NCI-H1417 (cell line): ENCODE data around the gene CCDC192.
A peak's percentile ranks its signal among the peaks of the same experiment; 100 is the strongest.

Experiments
- DNase-seq, 3 experiments: peaks; one replicate each; lab custom pipeline; 2025; lab: John Stamatoyannopoulos, UW

Gene CCDC192

DNA sequence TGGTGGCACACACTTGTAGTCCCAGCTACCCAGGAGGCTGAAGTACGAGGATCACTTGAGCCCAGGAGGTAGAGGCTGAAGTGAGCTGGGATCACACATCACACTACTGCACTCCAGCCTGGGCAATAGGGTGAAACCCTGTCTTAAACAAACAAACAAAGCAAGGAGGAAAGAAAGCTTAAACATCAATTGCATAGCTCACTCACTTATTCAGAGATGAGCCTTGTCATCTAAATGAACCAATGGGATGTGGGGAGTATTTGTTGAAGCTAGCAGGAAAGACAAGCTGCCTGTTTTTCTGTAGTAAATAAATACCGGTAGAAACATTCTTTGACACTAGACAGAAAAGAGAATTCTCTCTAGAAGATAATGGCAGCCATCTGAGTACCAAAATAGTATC lies 219.4 kb downstream of the CCDC192 start:
- DNase-seq, result no peak

DNA sequence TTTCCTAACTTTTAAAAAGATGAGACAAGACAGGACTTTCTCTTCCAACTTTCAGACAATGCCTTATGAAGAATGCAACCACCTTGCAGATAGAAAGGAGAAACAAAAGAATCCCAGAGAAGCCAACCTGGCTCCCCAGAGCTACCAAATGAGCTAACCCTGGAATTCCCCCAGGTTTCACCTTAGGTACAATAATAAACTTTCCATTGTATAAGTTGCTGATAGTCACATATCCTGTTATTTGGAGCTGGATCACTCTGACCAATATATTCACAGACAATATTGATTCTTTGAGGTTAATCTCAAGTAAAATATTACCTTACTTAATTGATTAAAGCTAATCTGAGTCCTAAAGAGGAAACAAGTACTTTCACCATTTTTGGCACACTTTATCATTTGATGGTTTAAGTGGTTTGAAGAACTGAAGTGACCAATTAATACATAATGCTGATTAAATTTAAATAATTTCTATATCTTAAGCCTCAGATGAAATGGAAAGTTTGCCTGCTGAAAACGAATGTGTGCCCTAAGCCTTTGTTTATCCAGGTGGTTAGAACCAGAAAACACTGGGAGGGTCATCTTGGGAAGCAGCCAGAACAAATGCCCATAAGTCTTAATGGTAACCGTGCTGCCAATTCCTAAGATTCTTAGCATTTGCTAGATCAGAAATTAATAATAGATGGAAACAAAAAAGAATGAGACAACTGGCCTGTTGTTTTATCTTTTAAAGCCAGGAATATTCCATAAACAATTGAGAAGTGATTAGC lies 220.8 kb downstream of the CCDC192 start:
- DNase-seq, result peak in 1 of 3 experiments; percentile 18

DNA sequence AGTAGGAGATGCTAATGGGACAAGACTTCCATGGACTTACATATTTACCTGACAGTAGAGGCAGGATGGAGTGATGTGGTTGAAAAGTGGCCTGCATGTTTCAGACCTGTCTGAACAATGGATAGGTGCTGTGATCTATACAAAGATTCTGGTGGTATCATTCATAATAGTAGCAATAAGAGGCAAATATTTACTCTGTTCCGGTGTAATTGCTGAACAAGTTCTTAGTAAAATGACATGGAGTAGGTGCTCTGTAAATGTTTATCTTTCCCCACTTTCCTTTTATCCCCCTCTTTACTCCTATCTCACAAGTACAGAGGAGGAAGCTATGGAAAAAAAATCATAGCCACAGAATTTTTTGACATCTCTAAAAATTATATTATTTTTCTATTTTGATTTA lies 221.4 kb downstream of the CCDC192 start:
- DNase-seq, result peak; percentile 8 to 59 (median 34)

DNA sequence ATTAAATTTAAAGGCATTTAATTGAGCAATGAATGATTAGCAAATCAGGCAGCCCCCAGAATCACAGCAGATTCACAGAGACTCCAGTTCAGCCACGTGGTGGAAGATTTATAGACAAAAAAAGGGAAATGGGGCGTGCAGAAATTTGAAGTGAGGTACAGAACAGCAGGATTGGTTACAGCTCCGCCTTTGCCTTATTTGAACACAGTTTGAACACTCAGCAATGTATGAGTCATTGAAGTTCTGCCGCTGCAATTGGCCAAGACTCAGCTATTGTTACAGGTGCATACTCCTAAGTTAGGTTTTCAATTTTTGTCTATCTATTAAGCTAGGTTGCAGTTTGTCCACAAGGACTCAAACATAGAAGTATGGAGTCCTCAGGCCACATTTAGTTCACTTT lies 222.7 kb downstream of the CCDC192 start:
- peak in 2 of 3 experiments; percentile 24 to 44 for DNase-seq

DNA sequence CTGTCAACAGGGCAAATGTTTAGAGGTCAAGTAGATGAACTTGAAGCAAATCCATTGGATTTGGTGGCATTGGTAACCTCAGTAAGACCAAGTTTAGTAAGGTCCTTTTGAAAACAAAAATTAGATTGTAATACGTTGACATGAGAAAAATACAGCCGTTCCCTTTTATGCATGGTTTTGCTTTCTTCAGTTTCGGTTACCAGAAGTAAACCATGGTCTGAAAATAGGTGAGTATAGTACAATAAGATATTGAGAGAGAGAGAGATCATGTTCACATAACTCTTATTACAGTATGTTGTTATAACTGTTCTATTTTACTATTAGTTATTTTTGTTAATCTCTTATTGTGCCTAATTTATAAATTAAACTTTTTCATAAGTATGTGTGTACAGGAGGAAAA lies 223.8 kb downstream of the CCDC192 start:
- no peak for DNase-seq

DNA sequence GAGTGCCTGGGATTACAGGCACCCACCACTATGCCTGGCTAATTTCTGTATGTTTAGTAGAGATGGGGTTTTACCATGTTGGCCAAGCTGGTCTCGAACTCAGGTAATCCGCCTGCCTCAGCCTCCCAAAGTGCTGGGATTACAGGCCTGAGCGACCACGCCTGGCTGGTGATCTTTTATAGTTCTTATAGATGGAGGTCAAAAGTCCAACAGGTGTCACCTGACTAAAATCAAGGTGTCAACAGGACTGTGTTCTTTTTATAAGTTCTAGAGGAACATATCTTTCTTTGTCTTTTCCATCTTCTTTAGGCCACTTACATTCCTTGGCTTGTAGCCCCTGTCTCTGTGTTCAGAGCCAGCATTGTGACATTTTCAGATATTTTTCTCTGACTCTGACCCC lies 224.9 kb downstream of the CCDC192 start:
- DNase-seq, result no peak

DNA sequence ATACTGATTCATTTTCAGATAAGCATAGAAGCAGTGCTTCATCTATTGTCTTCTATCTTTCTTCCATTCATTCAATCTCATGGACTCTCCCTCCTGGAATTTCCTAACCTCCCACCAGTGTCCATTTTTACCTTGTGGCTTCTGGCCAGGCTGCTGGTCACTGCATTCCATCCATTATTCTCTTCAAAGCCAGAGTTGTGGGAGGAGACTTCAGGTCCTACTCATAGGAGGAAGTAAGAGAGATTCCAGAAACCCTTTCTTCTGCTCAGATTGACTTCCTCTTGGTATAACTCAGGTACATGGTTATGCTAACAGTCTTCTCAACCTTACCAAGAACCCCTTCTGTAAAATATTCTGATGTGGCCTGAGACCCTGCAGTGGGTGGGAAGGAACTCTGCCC lies 227.1 kb downstream of the CCDC192 start:
- no peak for DNase-seq

DNA sequence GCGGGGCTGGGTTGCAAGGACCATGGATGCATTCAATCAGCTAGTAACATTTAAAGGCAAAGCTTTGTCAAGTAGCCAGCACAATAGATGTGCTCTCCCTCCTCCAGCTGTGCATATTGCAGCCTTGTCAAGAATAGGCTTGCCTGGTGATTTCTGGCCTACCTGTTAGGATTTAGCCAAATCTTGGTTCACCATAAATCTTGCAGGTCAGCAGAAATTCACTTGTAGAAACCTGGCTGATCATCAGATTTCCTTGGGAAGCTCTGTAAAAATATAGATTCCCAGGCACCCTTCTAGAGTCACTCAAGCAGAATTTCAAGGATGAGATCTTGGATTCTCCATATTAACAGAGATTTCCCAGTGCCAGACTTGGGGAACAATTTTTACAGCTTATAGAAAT lies 228.2 kb downstream of the CCDC192 start:
- DNase-seq, result no peak

DNA sequence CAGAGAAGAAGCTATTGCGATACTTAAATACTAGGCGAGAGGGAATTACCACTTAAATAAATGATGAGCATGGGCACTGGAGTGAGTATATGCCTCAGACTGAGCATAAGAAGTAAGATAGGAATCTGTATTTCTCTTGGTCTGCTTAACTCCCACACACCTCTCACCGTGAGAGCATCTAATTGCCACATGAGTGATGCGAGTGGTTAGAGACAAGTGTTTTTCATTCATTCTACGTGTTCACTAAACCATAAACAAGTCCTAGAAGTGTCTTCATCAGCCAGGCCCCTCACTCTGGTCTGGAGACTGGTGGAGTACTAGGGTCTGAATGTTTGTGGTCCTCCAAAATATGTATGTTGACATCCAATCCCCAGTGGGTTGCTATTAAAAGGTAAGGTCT lies 230.2 kb downstream of the CCDC192 start:
- DNase-seq, result no peak

DNA sequence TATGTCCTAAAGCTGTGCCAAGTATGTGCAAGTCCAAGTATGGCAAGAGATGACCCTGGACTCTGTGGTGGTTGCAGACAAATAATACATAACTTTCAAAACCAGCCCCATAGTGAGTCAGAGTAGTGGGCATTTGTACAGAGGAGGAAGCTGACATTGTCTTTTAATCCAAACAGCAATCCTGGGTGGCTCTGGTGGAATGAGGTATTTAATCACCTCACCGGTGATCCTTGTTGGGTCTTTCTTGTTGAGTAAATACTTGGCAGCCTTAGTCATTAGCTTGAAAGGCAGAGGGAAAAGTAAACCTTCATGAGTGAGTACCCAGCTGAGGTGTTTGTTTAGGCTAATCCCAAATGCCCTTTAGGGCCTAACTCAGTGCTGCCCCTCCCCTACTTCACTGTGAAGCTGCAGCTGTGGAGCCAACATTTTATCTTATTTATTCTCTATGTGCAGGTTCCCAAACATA lies 231.6 kb downstream of the CCDC192 start:
- peak; percentile 47 to 89 (median 80) for DNase-seq

DNA sequence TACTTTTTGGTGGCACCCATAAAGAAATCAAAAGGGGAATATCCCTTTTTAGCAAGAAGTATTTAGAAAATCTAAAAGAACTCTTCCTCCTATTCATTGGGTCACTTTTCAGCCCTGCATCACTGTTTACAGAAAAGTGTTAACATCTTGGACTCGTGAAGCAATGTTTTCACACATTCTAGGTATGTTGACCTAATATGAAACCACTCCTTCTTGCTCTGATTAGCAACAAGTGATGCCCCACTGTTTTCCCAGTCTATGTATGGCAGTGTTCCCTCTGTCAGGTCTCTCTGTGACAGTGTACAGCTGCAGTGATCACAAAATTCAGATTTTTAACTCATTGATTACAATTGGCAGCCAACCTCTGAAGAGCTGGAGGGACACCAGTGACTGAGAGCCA lies 232.2 kb downstream of the CCDC192 start:
- peak in 1 of 3 experiments; percentile 39 for DNase-seq

DNA sequence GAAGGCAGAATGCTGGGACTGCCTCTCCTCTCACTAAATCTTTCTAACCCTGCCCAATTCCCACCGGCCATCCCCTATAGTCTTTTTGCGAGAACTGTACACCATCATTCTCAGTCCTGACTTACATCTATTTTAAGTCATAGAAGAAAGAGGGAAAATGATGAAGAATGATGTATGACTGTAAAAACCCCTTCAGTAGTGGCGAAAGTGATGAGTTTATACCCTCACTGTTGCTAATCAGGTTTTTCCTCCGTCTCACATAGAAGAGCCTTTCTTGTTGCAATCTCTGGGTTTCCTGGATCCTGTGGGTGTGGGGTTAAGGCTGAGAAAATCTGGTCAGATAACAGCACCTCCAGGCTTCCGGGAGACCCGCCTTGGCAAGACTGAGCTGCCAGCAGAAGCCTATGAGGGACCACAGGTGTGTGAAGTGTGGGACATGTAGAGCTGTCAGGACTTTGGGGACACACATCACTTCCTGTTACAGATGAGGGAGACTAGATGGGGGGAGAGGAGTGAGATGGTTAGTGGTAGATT lies 233.3 kb downstream of the CCDC192 start:
- no peak for DNase-seq

DNA sequence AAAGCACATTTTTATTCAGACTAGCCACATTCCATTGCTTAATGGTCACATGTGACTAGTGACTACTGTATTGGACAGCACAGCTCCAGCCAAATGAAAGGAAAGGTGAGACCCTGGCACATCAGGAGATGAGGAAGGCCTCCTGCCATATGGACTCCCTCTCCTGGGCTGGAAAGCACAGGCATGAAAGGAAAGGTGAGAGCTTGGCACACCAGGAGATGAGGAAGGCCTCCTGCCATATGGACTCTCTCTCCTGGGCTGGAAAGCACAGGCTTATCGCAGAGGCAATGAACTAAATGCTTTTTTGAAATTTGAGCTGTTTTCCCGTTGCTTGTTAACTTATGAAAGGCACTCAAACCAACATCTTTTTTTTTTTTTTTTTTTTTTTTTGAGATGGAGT lies 235.6 kb downstream of the CCDC192 start:
- DNase-seq, result no peak

DNA sequence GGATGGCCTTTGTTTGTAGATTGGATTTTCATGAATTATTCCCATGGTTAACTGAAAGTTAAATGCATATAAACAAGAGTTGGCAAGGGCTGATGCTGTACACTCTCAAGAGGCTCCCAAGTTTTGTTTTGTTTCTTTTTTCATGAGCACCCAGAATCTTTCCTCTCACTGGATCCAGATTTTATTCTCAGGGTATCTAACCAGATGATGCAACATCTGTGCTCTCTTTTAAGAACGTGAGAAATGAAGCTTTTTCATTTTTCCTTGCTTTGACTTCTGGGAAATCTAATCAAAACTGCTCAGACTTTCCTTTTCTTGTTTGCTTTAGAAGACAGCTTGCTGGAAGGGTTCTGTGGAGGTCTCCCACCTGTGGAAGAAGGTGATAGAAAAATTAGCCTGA lies 237.7 kb downstream of the CCDC192 start:
- no peak for DNase-seq

DNA sequence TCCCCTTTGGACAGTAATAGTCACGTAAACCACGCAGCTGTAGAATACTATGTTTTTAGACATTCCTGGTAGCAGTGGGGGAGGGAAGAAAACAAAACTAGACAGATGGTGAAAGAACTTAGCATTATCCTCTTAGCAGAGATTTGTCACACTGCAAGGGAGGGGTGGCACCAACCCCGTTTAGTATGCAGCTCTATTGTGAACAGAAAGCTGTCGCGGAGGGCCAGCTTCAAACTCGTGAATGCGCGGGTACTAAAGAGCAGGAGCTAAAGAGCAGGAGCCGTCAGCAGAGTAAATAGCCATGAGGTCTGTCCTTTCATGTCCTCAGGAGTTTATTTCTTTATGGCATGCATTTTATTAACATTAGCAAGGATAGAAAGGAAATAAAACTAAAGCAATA lies 238.5 kb downstream of the CCDC192 start:
- peak in 2 of 3 experiments; percentile 13 to 51 for DNase-seq

DNA sequence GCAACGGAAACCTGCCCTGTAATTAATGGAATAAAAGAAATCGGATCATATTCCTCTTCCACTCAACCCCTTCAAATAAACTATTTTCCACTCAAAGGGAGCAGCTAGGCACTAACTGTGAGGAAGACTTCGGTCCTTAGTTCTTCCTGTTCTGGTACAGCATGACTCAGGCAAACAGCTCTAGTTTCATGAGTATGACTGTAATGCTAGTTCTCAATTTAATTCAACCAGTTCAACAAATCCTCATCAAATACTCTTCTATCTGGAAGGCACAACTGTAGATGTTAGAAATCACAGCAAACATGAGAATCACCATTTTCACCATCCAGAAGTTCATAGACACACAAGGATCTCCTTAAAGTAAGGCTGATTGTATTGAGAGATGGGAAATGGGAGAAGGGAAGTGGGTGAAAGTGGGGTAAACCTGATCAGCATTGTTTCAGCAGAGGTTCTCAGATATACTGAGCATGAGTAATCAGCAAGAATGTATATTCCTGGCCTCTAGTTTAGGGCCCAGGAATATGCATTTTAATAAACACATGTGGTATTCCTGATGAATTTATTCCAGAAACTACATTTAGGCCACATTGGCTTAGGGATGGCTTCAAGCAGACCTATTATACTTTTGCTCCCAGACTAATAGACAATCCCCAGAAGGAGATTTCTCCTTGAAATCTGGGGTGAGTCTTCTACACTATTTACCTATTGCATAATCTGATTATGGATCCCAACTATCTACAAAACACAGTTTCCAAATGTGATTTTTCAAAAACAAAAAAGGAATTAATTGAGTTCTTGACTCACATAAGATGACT lies 239.3 kb downstream of the CCDC192 start:
- DNase-seq, result peak in 2 of 3 experiments; percentile 7 to 58

DNA sequence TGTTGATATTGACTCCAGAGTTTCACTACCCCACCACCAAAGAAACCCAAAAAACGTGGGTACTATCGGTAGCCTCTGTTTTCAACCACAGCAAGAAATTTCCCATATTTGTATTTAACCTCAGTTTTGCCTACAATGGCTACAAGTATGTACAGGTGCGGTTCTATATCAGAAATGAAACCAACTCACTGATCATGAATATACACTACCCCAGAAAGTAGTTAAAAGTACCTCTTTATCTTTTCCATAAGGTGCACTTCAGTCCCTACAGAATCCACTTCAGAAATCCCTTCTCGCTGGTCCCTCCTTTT lies 239.8 kb downstream of the CCDC192 start:
- no peak for DNase-seq

DNA sequence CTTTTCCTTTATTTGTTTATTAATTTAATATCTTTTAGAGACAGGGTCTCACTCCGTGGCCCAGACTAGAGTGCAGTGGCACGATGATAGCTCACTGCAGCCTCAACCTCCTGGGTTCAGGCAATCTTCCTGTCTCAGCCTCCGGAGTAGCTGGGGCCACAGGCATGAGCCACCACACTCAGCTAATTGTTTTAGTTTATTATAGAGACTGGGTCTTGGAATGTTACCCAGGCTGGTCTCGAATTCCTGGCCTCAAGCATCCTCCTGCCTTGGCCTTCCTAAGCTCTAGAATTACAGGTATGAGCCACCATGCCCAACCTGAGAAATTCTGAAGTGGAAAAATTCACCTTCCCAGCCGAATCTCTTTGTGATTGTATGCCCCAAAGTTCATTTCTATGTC lies 240.9 kb downstream of the CCDC192 start:
- DNase-seq, result no peak

DNA sequence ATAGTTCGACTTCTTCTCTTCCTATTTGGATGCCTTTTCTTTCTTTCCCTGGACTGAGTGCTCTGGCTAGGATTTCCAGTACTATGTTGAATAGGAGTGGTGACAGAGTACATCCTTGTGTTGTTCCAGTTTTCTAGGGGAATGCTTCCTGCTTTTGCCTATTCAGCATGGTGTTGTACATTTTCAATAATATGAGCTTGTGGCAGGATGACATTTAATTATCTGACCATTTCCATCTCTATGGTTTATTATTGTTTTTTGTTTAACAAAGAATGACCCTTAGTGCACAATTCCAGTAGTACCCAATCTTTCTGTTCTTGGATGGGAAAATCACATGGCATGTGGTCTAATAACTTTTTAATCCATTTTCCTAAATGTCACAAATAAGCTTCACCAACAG lies 244.8 kb downstream of the CCDC192 start:
- DNase-seq, result no peak

DNA sequence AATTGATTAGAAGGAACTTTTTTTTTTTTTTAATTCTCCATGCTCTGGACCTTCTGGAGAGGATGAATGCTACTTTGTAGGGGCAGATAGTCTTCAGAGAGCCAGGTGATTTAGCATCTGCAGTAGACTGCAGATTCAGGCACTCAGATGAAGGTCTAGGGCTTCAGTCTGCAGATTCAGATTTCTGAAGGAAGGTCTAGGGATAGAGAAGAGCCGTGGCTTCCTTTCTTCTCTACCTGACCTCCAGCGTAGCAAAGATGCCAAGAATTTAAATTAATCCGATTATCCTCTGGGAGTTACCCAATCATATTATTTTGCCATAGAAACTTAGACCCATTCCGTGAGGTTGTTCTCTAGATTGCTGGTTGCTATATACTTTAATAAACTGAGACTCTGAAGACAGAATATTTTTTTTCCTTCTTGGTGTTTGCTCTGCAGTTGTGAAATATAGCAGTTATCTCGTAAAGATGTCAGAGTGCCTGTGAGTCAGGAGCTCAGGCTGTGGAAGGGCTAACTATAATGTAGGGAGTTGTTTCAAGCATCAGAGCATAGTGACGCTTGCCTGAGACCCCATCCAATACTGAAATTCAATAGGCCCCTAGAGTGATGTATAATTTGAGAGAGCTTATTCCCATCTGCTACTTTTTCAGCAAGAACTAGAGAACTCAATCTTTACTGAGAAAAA lies 247.7 kb downstream of the CCDC192 start:
- DNase-seq, result no peak

DNA sequence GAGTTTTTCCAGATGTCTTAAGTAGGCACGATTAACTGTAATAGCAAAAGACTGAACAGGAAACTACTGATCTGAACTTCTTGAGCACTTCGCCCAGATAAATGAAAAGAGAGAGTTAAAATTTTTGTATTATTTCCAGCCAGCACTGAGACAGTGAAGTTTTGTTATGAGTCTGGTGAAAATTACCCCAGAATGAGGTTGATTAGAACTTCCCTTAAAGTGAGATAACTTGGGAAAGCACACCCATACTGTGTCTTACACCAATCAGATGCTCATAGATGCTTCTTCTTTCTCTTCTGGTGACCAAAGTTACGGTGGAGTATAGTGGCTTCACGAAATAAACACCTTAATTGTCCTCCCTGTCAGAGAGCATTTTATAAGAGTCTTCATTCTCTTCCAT lies 248.6 kb downstream of the CCDC192 start:
- no peak for DNase-seq

DNA sequence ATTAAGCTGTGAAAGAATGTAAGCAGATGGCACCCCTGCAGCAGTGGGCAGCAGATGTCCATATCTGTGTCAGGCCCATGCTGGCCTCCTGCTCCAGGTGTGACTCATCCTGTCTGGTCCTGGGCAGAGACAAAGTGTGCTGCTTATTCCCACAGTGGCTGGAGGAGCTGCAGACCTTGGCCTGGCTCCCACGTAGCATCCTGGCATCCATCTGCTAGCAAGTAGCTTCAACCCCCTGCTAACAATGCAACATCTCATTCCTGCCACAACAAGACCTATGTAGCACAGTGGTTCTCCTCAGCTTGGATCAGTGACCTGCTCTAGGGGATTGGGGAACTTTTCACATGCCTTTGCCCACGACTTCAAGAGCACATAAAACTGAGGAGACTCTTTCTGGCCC lies 254.0 kb downstream of the CCDC192 start:
- DNase-seq, result no peak
